ENCODE data around the gene PPRC1.

- no peak for TF ChIP-seq POLR2A (IDR thresholded peaks at IDR 0.05; ENCODE audit: low read depth, low read length)
- no peak for TF ChIP-seq EZH2 (IDR thresholded peaks at IDR 0.05; ENCODE audit: borderline replicate concordance, low read depth, low read length, severe bottlenecking)
- TF ChIP-seq CTCF (IDR thresholded peaks at IDR 0.05; ENCODE audit: extremely low read depth in 1 of 2, insufficient read depth in 1 of 2, low read depth in 1 of 2, low read length in 2 of 2) = no peak
- TF ChIP-seq MAX (IDR thresholded peaks at IDR 0.05; ENCODE audit: insufficient read depth, insufficient read length) = no peak
- no peak for TF ChIP-seq GATA2 (IDR thresholded peaks at IDR 0.05; ENCODE audit: insufficient read depth, insufficient read length, low read depth, low read length)
- no peak for TF ChIP-seq POLR2AphosphoS5 (IDR thresholded peaks at IDR 0.05; ENCODE audit: insufficient read depth, low read depth, low read length)
- TF ChIP-seq MYC (IDR thresholded peaks at IDR 0.05; ENCODE audit: low read depth, low read length) = no peak
- TF ChIP-seq JUN (IDR thresholded peaks at IDR 0.05; ENCODE audit: borderline replicate concordance, insufficient read depth, insufficient read length, low read depth) = no peak
Measured at GRCh38 chr10:102159051-102159597, 26.3 kb downstream of the PPRC1 start.

Measured in endothelial cell of umbilical vein (primary cell).